Transverse colon (tissue), 4 donors: Measurements from ENCODE around the gene RPRD1B.

Experiments used
- CTCF ChIP-seq, 5 experiments: fragments of 200-600 bp in 3 of 5; fragments of 450-650 bp in 2 of 5; sonication (generic) in 3 of 5; IDR thresholded peaks; 1 replicate in 2 of 5; 2 replicates in 3 of 5; pipeline ENCODE4 v1.5.1; 2016 to 2017; ENCODE audit warnings: antibody characterized with exemption in 5 of 5, inconsistent platforms in 3 of 5, mild to moderate bottlenecking in 2 of 5, moderate library complexity in 1 of 5
- POLR2A ChIP-seq: fragments of 450-650 bp; IDR thresholded peaks from one replicate; pipeline ENCODE4 v1.6.1; 2016; ENCODE audit warnings: antibody characterized with exemption, mild to moderate bottlenecking, moderate library complexity
- POLR2AphosphoS5 ChIP-seq, 3 donors: sonication (generic); formaldehyde crosslinking; IDR thresholded peaks; one replicate each; pipeline ENCODE4 v1.6.1; 2016; ENCODE audit warnings: antibody characterized with exemption in 3 of 3

GRCh38 chr20:38120625-38120988 lies 87.1 kb downstream of the RPRD1B start:
- no peak for TF ChIP-seq CTCF (IDR thresholded peaks at IDR 0.05)
- no peak for TF ChIP-seq POLR2A
- TF ChIP-seq POLR2AphosphoS5 (IDR thresholded peaks at IDR 0.05): no peak
